HL-60 (cell line): ENCODE results near the gene LGALS9B.
"Not testable (repeated sequence)": the region's sequence is repeated elsewhere in the genome, so short reads cannot be mapped to it uniquely, and the experiment has no call there.

Experiments used
- DNase-seq, 2 experiments: peaks; one replicate each; pipeline ENCODE4 v3.0.0-alpha.2; 2010 to 2020; ENCODE audit warnings: low read depth in 1 of 2, low spot score in 1 of 2
- H3K27ac ChIP-seq: fragments of 250-450 bp; sonication (Bioruptor Pico); replicated peaks from 2 replicates; pipeline ENCODE4 v1.5.1; 2020; ENCODE audit warnings: mild to moderate bottlenecking, moderate library complexity
- H3K27me3 ChIP-seq: fragments of 250-450 bp; sonication (Bioruptor Pico); 2 replicates; pipeline ENCODE4 v1.5.1; 2021; ENCODE audit warnings: mild to moderate bottlenecking, moderate library complexity; ENCODE audit not compliant: insufficient read depth, poor library complexity, severe bottlenecking
- H3K4me3 ChIP-seq: replicated peaks from 2 replicates; pipeline ENCODE4 v1.5.1; 2011; ENCODE audit warnings: mild to moderate bottlenecking, control low read depth, low read length; ENCODE audit not compliant: insufficient read depth
- long read RNA-seq: library from polyadenylated mRNA; unstranded; transcript quantifications from one replicate; pipeline ENCODE4 v2.0.0, GENCODE V29; 2020

The LGALS9B gene
- long read RNA-seq = 0 reads

- not testable (repeated sequence) for H3K4me3 ChIP-seq, H3K27ac ChIP-seq, H3K27me3 ChIP-seq, DNase-seq
These were observed at the start of gene LGALS9B for GRCh38 chr17:20467447-20467846. Gene LGALS9B (minus strand): TSS chr17:20467539. CDS start chr17:20467470, 69 bp downstream.

GRCh38 chr17:20516986-20517385 is 49.6 kb upstream of the LGALS9B start:
- not testable (repeated sequence) for H3K27ac ChIP-seq, H3K4me3 ChIP-seq, H3K27me3 ChIP-seq, DNase-seq

- H3K4me3 ChIP-seq, DNase-seq, H3K27ac ChIP-seq, H3K27me3 ChIP-seq: not testable (repeated sequence)
These were observed 47.8 kb upstream of the LGALS9B start for GRCh38 chr17:20515099-20515498.

GRCh38 chr17:20513539-20513938 is 46.2 kb upstream of the LGALS9B start:
- not testable (repeated sequence) for H3K27ac ChIP-seq, DNase-seq, H3K4me3 ChIP-seq, H3K27me3 ChIP-seq

- not testable (repeated sequence) for DNase-seq, H3K27me3 ChIP-seq, H3K4me3 ChIP-seq, H3K27ac ChIP-seq
These were observed 45.0 kb upstream of the LGALS9B start for GRCh38 chr17:20512378-20512777.

- H3K27me3 ChIP-seq, H3K4me3 ChIP-seq, DNase-seq, H3K27ac ChIP-seq: not testable (repeated sequence)
These were observed 44.4 kb upstream of the LGALS9B start for GRCh38 chr17:20511778-20512177.

GRCh38 chr17:20505333-20505732 is 38.0 kb upstream of the LGALS9B start:
- not testable (repeated sequence) for DNase-seq, H3K27ac ChIP-seq, H3K4me3 ChIP-seq, H3K27me3 ChIP-seq

GRCh38 chr17:20504388-20505066 is 37.2 kb upstream of the LGALS9B start:
- not testable (repeated sequence) for H3K4me3 ChIP-seq, H3K27me3 ChIP-seq, H3K27ac ChIP-seq, DNase-seq

- H3K27me3 ChIP-seq, H3K27ac ChIP-seq, DNase-seq, H3K4me3 ChIP-seq: not testable (repeated sequence)
These were observed 34.6 kb upstream of the LGALS9B start for GRCh38 chr17:20501896-20502295.

- DNase-seq, H3K27me3 ChIP-seq, H3K4me3 ChIP-seq, H3K27ac ChIP-seq: not testable (repeated sequence)
These were observed 33.0 kb upstream of the LGALS9B start for GRCh38 chr17:20500346-20500745.

GRCh38 chr17:20495420-20495819 is 28.1 kb upstream of the LGALS9B start:
- H3K4me3 ChIP-seq, H3K27ac ChIP-seq, DNase-seq, H3K27me3 ChIP-seq: not testable (repeated sequence)

GRCh38 chr17:20494735-20495134 is 27.4 kb upstream of the LGALS9B start:
- not testable (repeated sequence) for H3K27me3 ChIP-seq, H3K27ac ChIP-seq, DNase-seq, H3K4me3 ChIP-seq

GRCh38 chr17:20494147-20494546 is 26.8 kb upstream of the LGALS9B start:
- not testable (repeated sequence) for DNase-seq, H3K27ac ChIP-seq, H3K4me3 ChIP-seq, H3K27me3 ChIP-seq

GRCh38 chr17:20492971-20493370 is 25.6 kb upstream of the LGALS9B start:
- DNase-seq = not testable (repeated sequence)

GRCh38 chr17:20492099-20492498 is 24.8 kb upstream of the LGALS9B start:
- not testable (repeated sequence) for H3K27ac ChIP-seq, DNase-seq, H3K27me3 ChIP-seq, H3K4me3 ChIP-seq

More at GRCh38 chr17:20492971-20493370, 25.6 kb upstream of the LGALS9B start:
- not testable (repeated sequence) for H3K4me3 ChIP-seq, H3K27me3 ChIP-seq, H3K27ac ChIP-seq

- not testable (repeated sequence) for DNase-seq, H3K27ac ChIP-seq, H3K27me3 ChIP-seq, H3K4me3 ChIP-seq
These were observed 17.6 kb upstream of the LGALS9B start for GRCh38 chr17:20484930-20485329.
